Measurements from ENCODE around the gene PRTFDC1. TPM values are rescaled to one million over a fixed set of nuclear protein-coding genes. Genes with fewer than 3 reads are reported as not detected.

Gene PRTFDC1
- total and polyA plus RNA-seq, 2 of the 13 experiments (the other 11 are each of a cell fraction or from before 2014, with no cell fraction given) = not detected

DNA sequence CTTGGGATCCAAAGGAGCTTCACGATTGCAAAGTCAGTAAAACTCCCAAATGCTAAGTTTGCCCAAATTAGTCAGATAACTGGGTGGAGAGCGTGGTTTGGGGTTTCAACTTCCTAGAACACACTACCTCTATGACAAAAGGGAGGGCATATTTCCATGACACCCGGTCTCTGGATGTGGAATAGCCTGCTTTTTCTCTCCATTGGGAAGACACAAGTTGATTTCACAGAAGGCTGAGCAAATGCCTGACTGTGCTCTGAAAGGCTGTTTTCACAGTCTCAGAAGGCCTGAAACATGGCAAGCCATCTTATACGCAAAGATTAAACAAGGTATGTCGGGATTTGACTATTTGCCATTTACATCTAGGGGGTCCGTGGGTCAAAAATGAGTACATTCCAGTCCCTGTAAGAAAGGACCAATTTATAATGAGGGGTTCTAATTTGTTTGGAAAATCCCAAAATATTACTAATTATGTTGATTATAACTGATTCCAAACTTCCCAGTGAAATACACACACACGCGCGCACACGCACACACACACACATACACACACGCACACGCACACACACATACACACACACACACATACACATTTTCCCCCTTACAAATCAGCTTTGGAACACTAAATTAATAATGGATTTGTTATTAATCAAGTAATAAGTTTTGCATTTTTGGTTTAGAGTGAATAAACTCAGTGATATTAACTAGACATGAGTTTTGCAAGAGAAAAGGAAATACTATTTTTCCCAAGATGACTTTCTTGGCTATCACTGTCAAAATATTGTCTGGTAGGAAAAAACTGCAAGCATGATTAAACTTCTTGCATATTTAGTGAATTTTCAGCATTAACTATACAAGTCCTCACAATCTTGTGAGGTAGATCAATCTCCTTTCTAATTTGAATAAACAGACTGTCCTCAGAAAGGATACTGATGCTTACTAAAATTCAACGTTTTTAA, 105.0 kb downstream of the PRTFDC1 start:
- in situ Hi-C loops (cut with HindIII; ENCODE audit: extremely low pct_ligation_motif_present, low pct_unique_long_range_greater_than_20kb) = no loop called here

More for the DNA sequence above, 105.0 kb downstream of the PRTFDC1 start:
- FAIRE-seq (no peak), DNase-seq (ENCODE audit: low spot score) (no peak), ATAC-seq (no peak)
- Histone ChIP-seq H3K36me3 (replicated peaks in 1 of 2; ENCODE audit: control insufficient read depth in 1 of 2, insufficient read depth in 2 of 2, low read length in 2 of 2) (no peaks in the 10 kb centered on the region), H3K27me3 (ENCODE audit: control insufficient read depth in 1 of 2, insufficient read depth in 2 of 2, low read length in 2 of 2) (peaks cover 2 to 6% of the 10 kb centered on the region in 2 experiments; a peak in 2 of 5 replicates), H3K4me2 (ENCODE audit: low read depth, low read length) (no peak overlapping the region), H2AFZ (ENCODE audit: low read length) (no peak overlapping the region), H3K27ac (ENCODE audit: extremely low read length, insufficient read depth, low read length) (no peak overlapping the region), H4K20me1 (ENCODE audit: insufficient read depth, low read length) (no peaks in the 10 kb centered on the region), H3K9ac (ENCODE audit: insufficient read depth, low read depth, low read length) (no peak overlapping the region), H3K9me3 (ENCODE audit: low read length) (no peaks in the 10 kb centered on the region), H3K79me2 (ENCODE audit: insufficient read depth, low read length) (no peaks in the 10 kb centered on the region), H3K4me3 (replicated peaks in 1 of 3; ENCODE audit: insufficient read depth in 1 of 3, low read depth in 2 of 3, low read length in 3 of 3) (no peak overlapping the region), H3K4me1 (ENCODE audit: insufficient read depth, low read length) (no peaks in the 10 kb centered on the region)
- CTCF ChIA-PET (ENCODE audit: low intra/inter-chr PET ratio, low total read pairs) = no interaction called here
- POLR2A ChIA-PET = no interaction called here
- TF ChIP-seq JUNB (CRISPR knock-in tag; IDR thresholded peaks at IDR 0.05; ENCODE audit: borderline replicate concordance) = no peak
- TF ChIP-seq FOXM1 (CRISPR knock-in tag; IDR thresholded peaks at IDR 0.05) = no peak
- TF ChIP-seq, protein P1, sequence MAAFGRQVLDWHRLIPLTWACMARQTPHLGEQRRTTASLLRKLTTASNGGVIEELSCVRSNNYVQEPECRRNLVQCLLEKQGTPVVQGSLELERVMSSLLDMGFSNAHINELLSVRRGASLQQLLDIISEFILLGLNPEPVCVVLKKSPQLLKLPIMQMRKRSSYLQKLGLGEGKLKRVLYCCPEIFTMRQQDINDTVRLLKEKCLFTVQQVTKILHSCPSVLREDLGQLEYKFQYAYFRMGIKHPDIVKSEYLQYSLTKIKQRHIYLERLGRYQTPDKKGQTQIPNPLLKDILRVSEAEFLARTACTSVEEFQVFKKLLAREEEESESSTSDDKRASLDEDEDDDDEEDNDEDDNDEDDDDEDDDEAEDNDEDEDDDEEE (CRISPR knock-in tag; IDR thresholded peaks at IDR 0.05) = no peak
- no peak for TF ChIP-seq SNRNP70 (IDR thresholded peaks at IDR 0.05; ENCODE audit: low read depth, low read length)
- TF ChIP-seq ARID2 (CRISPR knock-in tag; IDR thresholded peaks at IDR 0.05; ENCODE audit: borderline replicate concordance) = no peak
- TF ChIP-seq MTA3 (CRISPR knock-in tag; IDR thresholded peaks at IDR 0.05) = no peak
- TF ChIP-seq PAX8 (CRISPR knock-in tag; IDR thresholded peaks at IDR 0.05; ENCODE audit: borderline replicate concordance) = no peak
- TF ChIP-seq, protein P2, sequence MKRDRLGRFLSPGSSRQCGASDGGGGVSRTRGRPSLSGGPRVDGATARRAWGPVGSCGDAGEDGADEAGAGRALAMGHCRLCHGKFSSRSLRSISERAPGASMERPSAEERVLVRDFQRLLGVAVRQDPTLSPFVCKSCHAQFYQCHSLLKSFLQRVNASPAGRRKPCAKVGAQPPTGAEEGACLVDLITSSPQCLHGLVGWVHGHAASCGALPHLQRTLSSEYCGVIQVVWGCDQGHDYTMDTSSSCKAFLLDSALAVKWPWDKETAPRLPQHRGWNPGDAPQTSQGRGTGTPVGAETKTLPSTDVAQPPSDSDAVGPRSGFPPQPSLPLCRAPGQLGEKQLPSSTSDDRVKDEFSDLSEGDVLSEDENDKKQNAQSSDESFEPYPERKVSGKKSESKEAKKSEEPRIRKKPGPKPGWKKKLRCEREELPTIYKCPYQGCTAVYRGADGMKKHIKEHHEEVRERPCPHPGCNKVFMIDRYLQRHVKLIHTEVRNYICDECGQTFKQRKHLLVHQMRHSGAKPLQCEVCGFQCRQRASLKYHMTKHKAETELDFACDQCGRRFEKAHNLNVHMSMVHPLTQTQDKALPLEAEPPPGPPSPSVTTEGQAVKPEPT (CRISPR knock-in tag; IDR thresholded peaks at IDR 0.05; ENCODE audit: low read depth) = no peak
- no peak for TF ChIP-seq ETV6 (CRISPR knock-in tag; conservative IDR thresholded peaks at IDR 0.05)
- no TSS peak for BruUV-seq (replicated peaks)
- 52% methylated on average over 13 of the region's 13 CpGs for WGBS (ENCODE audit: low lambda C conversion rate)
- intact Hi-C loops (cut with micrococcal nuclease; ENCODE audit: unreplicated experiment) = no loop called here
